Lower leg skin (tissue), 3 donors: ENCODE data around the gene MCTP2.

Experiments
- POLR2A ChIP-seq, 2 donors: fragments of 450-650 bp; IDR thresholded peaks; one replicate each; pipeline ENCODE4 v1.6.1; 2016 to 2017; ENCODE audit warnings: antibody characterized with exemption in 2 of 2, mild to moderate bottlenecking in 1 of 2, moderate library complexity in 1 of 2
- TF ChIP-seq, protein P1 (sequence below), 3 donors: fragments of 450-650 bp; IDR thresholded peaks; one replicate each; pipeline ENCODE4 v1.5.1; 2016; ENCODE audit warnings: antibody characterized with exemption in 3 of 3, mild to moderate bottlenecking in 3 of 3, moderate library complexity in 2 of 3

DNA sequence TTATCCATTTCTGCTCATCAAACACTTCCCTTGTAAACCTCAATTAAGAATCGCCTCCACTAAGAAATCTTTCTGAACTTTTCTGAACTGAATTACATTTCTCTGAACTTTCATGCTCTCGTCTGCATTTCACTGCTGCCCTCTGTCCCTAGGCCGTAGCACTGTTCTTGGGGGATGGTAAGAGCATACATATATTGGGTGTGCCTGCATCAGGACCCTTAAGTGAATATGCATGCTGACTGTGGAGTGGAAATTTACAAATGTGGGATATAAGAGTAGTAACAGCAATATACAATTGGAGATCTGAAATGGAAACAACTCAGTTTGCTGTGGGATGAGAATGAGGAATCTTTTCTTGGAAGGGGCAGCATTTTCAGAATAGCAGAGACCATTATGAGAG, 148.6 kb downstream of the MCTP2 start:
- TF ChIP-seq, protein P1, sequence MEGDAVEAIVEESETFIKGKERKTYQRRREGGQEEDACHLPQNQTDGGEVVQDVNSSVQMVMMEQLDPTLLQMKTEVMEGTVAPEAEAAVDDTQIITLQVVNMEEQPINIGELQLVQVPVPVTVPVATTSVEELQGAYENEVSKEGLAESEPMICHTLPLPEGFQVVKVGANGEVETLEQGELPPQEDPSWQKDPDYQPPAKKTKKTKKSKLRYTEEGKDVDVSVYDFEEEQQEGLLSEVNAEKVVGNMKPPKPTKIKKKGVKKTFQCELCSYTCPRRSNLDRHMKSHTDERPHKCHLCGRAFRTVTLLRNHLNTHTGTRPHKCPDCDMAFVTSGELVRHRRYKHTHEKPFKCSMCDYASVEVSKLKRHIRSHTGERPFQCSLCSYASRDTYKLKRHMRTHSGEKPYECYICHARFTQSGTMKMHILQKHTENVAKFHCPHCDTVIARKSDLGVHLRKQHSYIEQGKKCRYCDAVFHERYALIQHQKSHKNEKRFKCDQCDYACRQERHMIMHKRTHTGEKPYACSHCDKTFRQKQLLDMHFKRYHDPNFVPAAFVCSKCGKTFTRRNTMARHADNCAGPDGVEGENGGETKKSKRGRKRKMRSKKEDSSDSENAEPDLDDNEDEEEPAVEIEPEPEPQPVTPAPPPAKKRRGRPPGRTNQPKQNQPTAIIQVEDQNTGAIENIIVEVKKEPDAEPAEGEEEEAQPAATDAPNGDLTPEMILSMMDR (IDR thresholded peaks at IDR 0.05) = no peak
- no peak for TF ChIP-seq POLR2A (IDR thresholded peaks at IDR 0.05)
